ENCODE data around the gene ATXN7L3. TPM values are rescaled to one million over a fixed set of nuclear protein-coding genes. Genes with fewer than 3 reads are reported as not detected.

Gene ATXN7L3
- total RNA-seq, 2 donors from 2014 or later = 65.9 to 77.3 TPM

- Histone ChIP-seq H3K27me3 (no peaks in the 10 kb centered on the region), H3K4me1 (peaks cover 16% of the 10 kb centered on the region), H3K9ac (ENCODE audit: low read depth in 2 of 2, low read length in 2 of 2) (no peak overlapping the region), H3K27ac (no peak overlapping the region), H3K9me3 (no peaks in the 10 kb centered on the region), H3K4me3 (no peak overlapping the region), H3K36me3 (peaks cover 10% of the 10 kb centered on the region)
- intact Hi-C loops (cut with DNase I) = no loop called here
- no peak for DNase-seq
- no peak for TF ChIP-seq CTCF (IDR thresholded peaks at IDR 0.05)
Observed at GRCh38 chr17:44197107-44197506, 2.6 kb downstream of the ATXN7L3 start.

- H3K4me1 ChIP-seq = peaks cover 13% of the 10 kb centered on the region
- H3K36me3 ChIP-seq = peaks cover 10% of the 10 kb centered on the region
- intact Hi-C loops (cut with DNase I) = no loop called here
- no peak for DNase-seq
- H3K27ac ChIP-seq = no peak overlapping the region
- H3K9me3 ChIP-seq = no peaks in the 10 kb centered on the region
- TF ChIP-seq CTCF (IDR thresholded peaks at IDR 0.05) = no peak
- no peaks in the 10 kb centered on the region for H3K27me3 ChIP-seq
- no peak overlapping the region for H3K9ac ChIP-seq (ENCODE audit: low read depth in 2 of 2, low read length in 2 of 2)
- no peak overlapping the region for H3K4me3 ChIP-seq
Observed at GRCh38 chr17:44193326-44194084, 6.2 kb downstream of the ATXN7L3 start.

- intact Hi-C loops (cut with DNase I) = no loop called here
- H3K4me3 ChIP-seq = no peak overlapping the region
- H3K9me3 ChIP-seq = no peaks in the 10 kb centered on the region
- peaks cover 10% of the 10 kb centered on the region for H3K36me3 ChIP-seq
- peak overlapping the region; percentile 30 for H3K27ac ChIP-seq
- TF ChIP-seq CTCF (IDR thresholded peaks at IDR 0.05) = no peak
- peak overlapping the region; percentile 0 to 58 for H3K9ac ChIP-seq (ENCODE audit: low read depth in 2 of 2, low read length in 2 of 2)
- peaks cover 20% of the 10 kb centered on the region for H3K4me1 ChIP-seq
- no peaks in the 10 kb centered on the region for H3K27me3 ChIP-seq
- DNase-seq = no peak
Observed at GRCh38 chr17:44192750-44193149, 6.9 kb downstream of the ATXN7L3 start.

GRCh38 chr17:44191941-44192496, 7.7 kb downstream of the ATXN7L3 start:
- intact Hi-C loops (cut with DNase I) = no loop called here
- DNase-seq = peak; percentile 64
- peaks cover 8% of the 10 kb centered on the region for H3K36me3 ChIP-seq
- H3K4me1 ChIP-seq = peaks cover 20% of the 10 kb centered on the region
- H3K9me3 ChIP-seq = no peaks in the 10 kb centered on the region
- H3K9ac ChIP-seq (ENCODE audit: low read depth in 2 of 2, low read length in 2 of 2) = peak overlapping the region; percentile 0 to 58
- no peak for TF ChIP-seq CTCF (IDR thresholded peaks at IDR 0.05)
- no peaks in the 10 kb centered on the region for H3K27me3 ChIP-seq
- H3K27ac ChIP-seq = peak overlapping the region; percentile 30
- no peak overlapping the region for H3K4me3 ChIP-seq

DNA sequence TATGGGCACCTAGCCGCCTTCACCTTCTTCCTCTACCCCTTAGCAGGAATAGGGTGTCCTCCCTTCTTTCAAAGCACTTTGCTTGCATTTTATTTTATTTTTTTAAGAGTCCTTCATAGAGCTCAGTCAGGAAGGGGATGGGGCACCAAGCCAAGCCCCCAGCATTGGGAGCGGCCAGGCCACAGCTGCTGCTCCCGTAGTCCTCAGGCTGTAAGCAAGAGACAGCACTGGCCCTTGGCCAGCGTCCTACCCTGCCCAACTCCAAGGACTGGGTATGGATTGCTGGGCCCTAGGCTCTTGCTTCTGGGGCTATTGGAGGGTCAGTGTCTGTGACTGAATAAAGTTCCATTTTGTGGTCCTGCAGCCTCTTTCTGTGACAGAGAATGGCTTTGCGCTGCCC, 8.3 kb downstream of the ATXN7L3 start:
- Histone ChIP-seq H3K36me3 (peaks cover 6% of the 10 kb centered on the region), H3K4me3 (no peak overlapping the region), H3K27me3 (no peaks in the 10 kb centered on the region), H3K27ac (no peak overlapping the region), H3K4me1 (peaks cover 20% of the 10 kb centered on the region), H3K9me3 (no peaks in the 10 kb centered on the region), H3K9ac (ENCODE audit: low read depth in 2 of 2, low read length in 2 of 2) (no peak overlapping the region)
- no peak for DNase-seq
- intact Hi-C loops (cut with DNase I) = no loop called here
- no peak for TF ChIP-seq CTCF (IDR thresholded peaks at IDR 0.05)
